Ishikawa (cell line): Measurements from ENCODE around the gene LDLRAP1.

Experiments used
- CEBPB ChIP-seq: IDR thresholded peaks from 2 replicates; pipeline ENCODE4 v1.6.1; 2012
- CREB1 ChIP-seq: IDR thresholded peaks from 2 replicates; pipeline ENCODE4 v1.6.1; 2012; ENCODE audit warnings: low read depth
- EGR1 ChIP-seq: IDR thresholded peaks from 2 replicates; pipeline ENCODE4 v1.6.1; 2012
- EP300 ChIP-seq: IDR thresholded peaks from 2 replicates; pipeline ENCODE4 v1.6.1; 2012; ENCODE audit warnings: borderline replicate concordance
- FOXM1 ChIP-seq: IDR thresholded peaks from 2 replicates; pipeline ENCODE4 v1.6.1; 2012; ENCODE audit warnings: low read depth, borderline replicate concordance
- MAX ChIP-seq: IDR thresholded peaks from 2 replicates; pipeline ENCODE4 v1.6.1; 2012
- NFIC ChIP-seq: IDR thresholded peaks from 2 replicates; pipeline ENCODE4 v1.6.1; 2012
- RAD21 ChIP-seq: IDR thresholded peaks from 2 replicates; pipeline ENCODE4 v1.6.1; 2012; ENCODE audit warnings: low read depth
- REST ChIP-seq: IDR thresholded peaks from 2 replicates; pipeline ENCODE4 v1.6.1; 2012; ENCODE audit warnings: low read depth, mild to moderate bottlenecking
- TAF1 ChIP-seq: IDR thresholded peaks from 2 replicates; pipeline ENCODE4 v1.6.1; 2012; ENCODE audit warnings: low read depth, mild to moderate bottlenecking
- TCF12 ChIP-seq: IDR thresholded peaks from 2 replicates; pipeline ENCODE4 v1.6.1; 2012; ENCODE audit warnings: low read depth
- TEAD4 ChIP-seq: IDR thresholded peaks from 2 replicates; pipeline ENCODE4 v1.6.1; 2012
- YY1 ChIP-seq: IDR thresholded peaks from 2 replicates; pipeline ENCODE4 v1.6.1; 2012; ENCODE audit warnings: low read depth
- ZBTB7A ChIP-seq: IDR thresholded peaks from 2 replicates; pipeline ENCODE4 v1.6.1; 2012; ENCODE audit warnings: low read depth
- TF ChIP-seq, protein P1 (sequence below): IDR thresholded peaks from 2 replicates; pipeline ENCODE4 v1.6.1; 2012

LDLRAP1 gene

GRCh38 chr1:25531082-25531461 is 12.3 kb upstream of the LDLRAP1 start:
- no peak for TF ChIP-seq EP300
- TF ChIP-seq REST: no peak
- no peak for TF ChIP-seq RAD21
- no peak for TF ChIP-seq EGR1
- TF ChIP-seq FOXM1: no peak
- no peak for TF ChIP-seq CEBPB
- no peak for TF ChIP-seq ZBTB7A
- TF ChIP-seq, protein P1, sequence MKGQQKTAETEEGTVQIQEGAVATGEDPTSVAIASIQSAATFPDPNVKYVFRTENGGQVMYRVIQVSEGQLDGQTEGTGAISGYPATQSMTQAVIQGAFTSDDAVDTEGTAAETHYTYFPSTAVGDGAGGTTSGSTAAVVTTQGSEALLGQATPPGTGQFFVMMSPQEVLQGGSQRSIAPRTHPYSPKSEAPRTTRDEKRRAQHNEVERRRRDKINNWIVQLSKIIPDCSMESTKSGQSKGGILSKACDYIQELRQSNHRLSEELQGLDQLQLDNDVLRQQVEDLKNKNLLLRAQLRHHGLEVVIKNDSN: no peak
- no peak for TF ChIP-seq TCF12
- no peak for TF ChIP-seq TEAD4
- TF ChIP-seq TAF1: no peak
- TF ChIP-seq NFIC: no peak
- TF ChIP-seq YY1: no peak
- TF ChIP-seq MAX: no peak
- no peak for TF ChIP-seq CREB1

GRCh38 chr1:25532970-25533369 is 10.4 kb upstream of the LDLRAP1 start:
- TF ChIP-seq CEBPB: no peak
- no peak for TF ChIP-seq RAD21
- TF ChIP-seq ZBTB7A: no peak
- no peak for TF ChIP-seq TEAD4

- TF ChIP-seq MAX (no peak), FOXM1 (no peak), EGR1 (no peak), REST (no peak), ZBTB7A (no peak), CREB1 (no peak), EP300 (no peak), RAD21 (no peak), TCF12 (no peak), TAF1 (no peak), YY1 (no peak), CEBPB (no peak), TEAD4 (no peak), NFIC (no peak)
- TF ChIP-seq, protein P1: no peak
These were observed 9.5 kb upstream of the LDLRAP1 start for GRCh38 chr1:25533775-25534409.

DNA sequence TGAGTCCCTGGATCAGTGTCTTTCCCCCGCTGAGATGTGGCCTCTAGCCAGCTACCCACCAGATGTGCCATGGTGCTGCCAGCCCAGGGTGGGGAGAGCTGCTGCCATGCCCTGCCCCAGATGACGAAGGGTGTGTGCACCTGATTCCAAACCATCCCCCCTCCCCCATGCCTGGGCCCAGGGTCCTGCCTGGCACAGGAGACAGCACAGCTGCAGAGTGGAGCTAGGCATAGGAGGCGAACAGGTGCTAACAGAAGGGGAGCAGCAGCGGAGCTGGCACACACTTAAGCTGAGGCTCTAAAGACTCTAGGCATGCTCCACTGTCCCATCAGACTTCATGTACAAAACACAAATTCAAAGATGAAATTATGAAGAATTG is 9.0 kb upstream of the LDLRAP1 start:
- no peak for TF ChIP-seq CREB1
- TF ChIP-seq TCF12: no peak
- no peak for TF ChIP-seq NFIC
- no peak for TF ChIP-seq ZBTB7A
- TF ChIP-seq, protein P1: no peak
- no peak for TF ChIP-seq TAF1
- no peak for TF ChIP-seq EGR1
- TF ChIP-seq TEAD4: no peak
- no peak for TF ChIP-seq MAX
- no peak for TF ChIP-seq EP300
- no peak for TF ChIP-seq CEBPB
- no peak for TF ChIP-seq FOXM1
- TF ChIP-seq YY1: no peak
- TF ChIP-seq REST: no peak
- no peak for TF ChIP-seq RAD21
